Body of pancreas (tissue), 4 donors: ENCODE measurements around the gene DLGAP1.

Experiments used
- POLR2A ChIP-seq, 3 donors: fragments of 450-650 bp; IDR thresholded peaks; one replicate each; pipeline ENCODE4 v1.6.1; 2016; ENCODE audit warnings: antibody characterized with exemption in 3 of 3, mild to moderate bottlenecking in 2 of 3
- TF ChIP-seq, protein P1 (sequence below), 7 experiments: fragments of 450-650 bp in 4 of 7; fragments of 200-600 bp in 3 of 7; sonication (generic) in 3 of 7; IDR thresholded peaks; one replicate each; pipeline ENCODE4 v1.5.1; 2016 to 2019; ENCODE audit warnings: antibody characterized with exemption in 7 of 7

DNA sequence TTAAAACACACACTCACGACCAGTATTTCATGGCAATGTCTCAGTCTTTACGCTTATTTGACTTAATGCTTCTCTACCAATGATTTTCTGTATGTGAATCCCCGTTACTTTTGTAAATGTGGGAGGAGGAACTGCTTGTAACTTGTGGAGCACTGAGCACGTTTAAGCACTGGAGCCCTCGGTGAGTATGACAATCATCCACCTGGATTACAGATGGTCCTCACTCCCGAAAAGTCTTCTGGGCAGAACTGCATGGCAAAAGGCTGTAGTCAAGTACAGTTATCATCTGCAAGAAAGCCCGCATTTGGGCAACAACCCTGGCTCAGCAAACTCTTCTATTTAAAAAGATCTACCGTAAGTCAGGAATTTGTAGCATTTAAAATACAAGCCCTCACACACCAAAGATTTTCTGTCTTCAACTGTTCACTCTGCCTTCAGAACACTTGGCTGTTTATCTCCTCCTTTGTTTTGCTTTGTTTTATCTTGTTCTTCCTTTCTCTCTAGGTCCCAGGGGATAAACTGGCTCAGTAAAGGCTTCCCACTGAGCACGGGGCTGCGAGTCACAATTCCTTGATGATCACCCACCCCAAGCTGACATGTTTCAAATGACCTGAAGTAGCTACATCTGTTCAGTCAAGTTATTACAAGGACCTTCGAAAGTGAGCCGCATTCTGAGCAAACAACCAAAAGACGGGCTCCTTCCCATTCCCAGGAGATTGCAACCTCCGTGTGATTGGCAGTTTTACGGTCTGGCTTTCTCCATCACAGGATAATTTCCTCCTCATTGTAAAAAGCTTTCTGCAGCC is 102.2 kb downstream of the DLGAP1 start:
- TF ChIP-seq, protein P1, sequence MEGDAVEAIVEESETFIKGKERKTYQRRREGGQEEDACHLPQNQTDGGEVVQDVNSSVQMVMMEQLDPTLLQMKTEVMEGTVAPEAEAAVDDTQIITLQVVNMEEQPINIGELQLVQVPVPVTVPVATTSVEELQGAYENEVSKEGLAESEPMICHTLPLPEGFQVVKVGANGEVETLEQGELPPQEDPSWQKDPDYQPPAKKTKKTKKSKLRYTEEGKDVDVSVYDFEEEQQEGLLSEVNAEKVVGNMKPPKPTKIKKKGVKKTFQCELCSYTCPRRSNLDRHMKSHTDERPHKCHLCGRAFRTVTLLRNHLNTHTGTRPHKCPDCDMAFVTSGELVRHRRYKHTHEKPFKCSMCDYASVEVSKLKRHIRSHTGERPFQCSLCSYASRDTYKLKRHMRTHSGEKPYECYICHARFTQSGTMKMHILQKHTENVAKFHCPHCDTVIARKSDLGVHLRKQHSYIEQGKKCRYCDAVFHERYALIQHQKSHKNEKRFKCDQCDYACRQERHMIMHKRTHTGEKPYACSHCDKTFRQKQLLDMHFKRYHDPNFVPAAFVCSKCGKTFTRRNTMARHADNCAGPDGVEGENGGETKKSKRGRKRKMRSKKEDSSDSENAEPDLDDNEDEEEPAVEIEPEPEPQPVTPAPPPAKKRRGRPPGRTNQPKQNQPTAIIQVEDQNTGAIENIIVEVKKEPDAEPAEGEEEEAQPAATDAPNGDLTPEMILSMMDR (IDR thresholded peaks at IDR 0.05) = no peak
- TF ChIP-seq POLR2A (IDR thresholded peaks at IDR 0.05) = no peak
